Psoas muscle (tissue), 8 donors: ENCODE measurements around the gene LMOD2. TPM values are rescaled to one million over a fixed set of nuclear protein-coding genes. Genes with fewer than 3 reads are reported as not detected.

Source experiments
- ATAC-seq, 4 donors: fragments of 200-7000 bp; cut with Tn5 transposase; one replicate each; pipeline ENCODE4 v1.9.1; 2020; ENCODE audit warnings: moderate library complexity in 3 of 4, mild to moderate bottlenecking in 2 of 4
- DNase-seq, 2 donors: peaks; one replicate each; pipeline ENCODE4 v3.0.0-alpha.2; 2020
- H3K27ac ChIP-seq: fragments of 200-600 bp; one replicate; pipeline ENCODE4 v1.8.0; 2022
- H3K27me3 ChIP-seq, 3 donors: fragments of 200-600 bp in 1 of 3; one replicate each; pipeline versions ENCODE4 v1.6.1 to v1.8.0; 2013 to 2022; ENCODE audit warnings: low read length in 2 of 3, mild to moderate bottlenecking in 2 of 3, moderate library complexity in 1 of 3; ENCODE audit not compliant: insufficient read depth in 3 of 3
- H3K36me3 ChIP-seq, 2 donors: fragments of 200-600 bp in 1 of 2; one replicate each; pipeline versions ENCODE4 v1.6.1 to v1.8.0; 2013 to 2022; ENCODE audit warnings: low read depth in 1 of 2, mild to moderate bottlenecking in 1 of 2, moderate library complexity in 1 of 2; ENCODE audit not compliant: insufficient read depth in 1 of 2
- H3K4me1 ChIP-seq: fragments of 200-600 bp; one replicate; pipeline ENCODE4 v1.8.0; 2022
- H3K4me3 ChIP-seq: fragments of 200-600 bp; one replicate; pipeline ENCODE4 v1.8.0; 2022; ENCODE audit warnings: mild to moderate bottlenecking
- H3K9me3 ChIP-seq: fragments of 200-600 bp; one replicate; pipeline ENCODE4 v1.8.0; 2022
- WGBS, 3 donors: extraction: QIAGEN DNeasy Blood & Tissue Kit; methylation state at CpG; one replicate each; pipeline versions ENCODE4 v1.1.6 to v1.1.7; 2013; 5-methylcytosine and 5-hydroxymethylcytosine counted together
- intact Hi-C, 2 donors: fragments of 100-400 bp; cut with DNase I; formaldehyde crosslinking; loops; one replicate each; pipeline versions ENCODE4 v1.11.0 to v1.14.2; 2022
- long read RNA-seq, 2 donors: library from polyadenylated mRNA; unstranded; transcript quantifications; one replicate each; pipeline ENCODE4 v2.0.0, GENCODE V29; 2021
- polyA plus RNA-seq, 3 donors: library from polyadenylated mRNA; stranded (reverse); fragments of 200-250 nt; gene quantifications; one replicate each; pipeline ENCODE4 v1.2.3, GENCODE V29; 2013
- total RNA-seq, 4 donors: library from RNA; stranded (reverse); fragmentation: NEBNext Ultra II Directional in 2 of 4; extraction: Animal tissue kit (Norgen Biotek cat#: 25700) in 2 of 4; gene quantifications; one replicate each; pipeline versions ENCODE4 v1.2.1 to v1.2.4, GENCODE V29; 2021 to 2023
- TF ChIP-seq, protein P1 (sequence below): fragments of 200-600 bp; IDR thresholded peaks from one replicate; pipeline ENCODE4 v1.8.0; 2022; ENCODE audit warnings: antibody characterized with exemption
- donor health status: healthy with polysubstance abuse.
- donor health status: DM: no; HTN: no; CAD: no; lungs with moderate emphysema.
- donor health status: Bipolar disorder and iron deficiency.
- donor health status: healthy.
- donor health status: DM: yes; HTN: yes; CAD: no.
- donor health status: DM: no; HTN: no; CAD: no.
- donor health status: DM: no; HTN: no; CAD: no.
- donor health status: DM: yes; HTN: yes; CAD: no.

The LMOD2 gene, protein sequence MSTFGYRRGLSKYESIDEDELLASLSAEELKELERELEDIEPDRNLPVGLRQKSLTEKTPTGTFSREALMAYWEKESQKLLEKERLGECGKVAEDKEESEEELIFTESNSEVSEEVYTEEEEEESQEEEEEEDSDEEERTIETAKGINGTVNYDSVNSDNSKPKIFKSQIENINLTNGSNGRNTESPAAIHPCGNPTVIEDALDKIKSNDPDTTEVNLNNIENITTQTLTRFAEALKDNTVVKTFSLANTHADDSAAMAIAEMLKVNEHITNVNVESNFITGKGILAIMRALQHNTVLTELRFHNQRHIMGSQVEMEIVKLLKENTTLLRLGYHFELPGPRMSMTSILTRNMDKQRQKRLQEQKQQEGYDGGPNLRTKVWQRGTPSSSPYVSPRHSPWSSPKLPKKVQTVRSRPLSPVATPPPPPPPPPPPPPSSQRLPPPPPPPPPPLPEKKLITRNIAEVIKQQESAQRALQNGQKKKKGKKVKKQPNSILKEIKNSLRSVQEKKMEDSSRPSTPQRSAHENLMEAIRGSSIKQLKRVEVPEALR
- 1,000 to 10,000 TPM in 1 of 4 donors, 100 to 1,000 TPM in 3; 383 to 1,114 (median 640) TPM for total RNA-seq
- 100 to 1,000 TPM in 2 of 3 donors, 1 to 10 TPM in 1; 6.9 to 341 (median 259) TPM for polyA plus RNA-seq
- long read RNA-seq, donor 1, transcript LMOD2-202 (3 exons, 2,346 nt), result major isoform, 18 of 58 reads
- long read RNA-seq, donor 1, partial matches to known transcripts, result 23 of 58 reads
- long read RNA-seq, donor 1, other reads (novel, unspliced or antisense), result 17 of 58 reads
- long read RNA-seq, donor 2, transcript LMOD2-202 (3 exons, 2,346 nt), result major isoform, 12 of 38 reads
- long read RNA-seq, donor 2, partial matches to known transcripts, result 22 of 38 reads
- long read RNA-seq, donor 2, other reads (novel, unspliced or antisense), result 4 of 38 reads

DNA sequence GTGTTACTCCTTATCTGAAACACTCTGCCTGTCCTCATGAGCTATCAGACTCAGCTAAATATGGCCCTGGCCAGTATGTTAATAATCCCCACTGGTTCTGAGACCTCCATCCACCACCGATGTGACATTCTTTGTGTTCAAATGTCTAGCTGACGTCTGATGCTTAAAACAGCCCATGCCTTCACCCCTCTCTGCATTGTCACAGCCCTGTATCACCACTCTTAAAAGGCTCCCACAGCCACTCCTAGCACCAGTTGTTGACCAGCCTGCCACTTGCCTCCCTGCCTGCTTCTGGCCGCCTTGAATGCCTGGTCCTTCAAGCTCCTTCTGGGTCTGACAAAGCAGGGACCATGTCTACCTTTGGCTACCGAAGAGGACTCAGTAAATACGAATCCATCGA lies at the start of gene LMOD2:
LMOD2 (plus strand) TSS at position 253 of the 400 bp plus-strand sequence; CDS start at position 351, 98 bp downstream.
- Histone ChIP-seq H3K4me3 (peak within 1 kb of the TSS; percentile 69), H3K36me3 (peaks cover 0 to 30% of the 10 kb centered on the region in 2 donors), H3K4me1 (peaks cover 24% of the 10 kb centered on the region), H3K27ac (peak within 1 kb of the TSS; percentile 89), H3K9me3 (no peaks in the 10 kb centered on the region), H3K27me3 (no peaks in the 10 kb centered on the region)
- intact Hi-C loops, result no loop called here
- DNase-seq, result peak; percentile 41 to 88
- ATAC-seq, result peak; percentile 77 to 89 (median 84)
- 29 to 51% (median 39%) methylated on average over 6 of the region's 6 CpGs for WGBS, 3 donors
- TF ChIP-seq, protein P1, sequence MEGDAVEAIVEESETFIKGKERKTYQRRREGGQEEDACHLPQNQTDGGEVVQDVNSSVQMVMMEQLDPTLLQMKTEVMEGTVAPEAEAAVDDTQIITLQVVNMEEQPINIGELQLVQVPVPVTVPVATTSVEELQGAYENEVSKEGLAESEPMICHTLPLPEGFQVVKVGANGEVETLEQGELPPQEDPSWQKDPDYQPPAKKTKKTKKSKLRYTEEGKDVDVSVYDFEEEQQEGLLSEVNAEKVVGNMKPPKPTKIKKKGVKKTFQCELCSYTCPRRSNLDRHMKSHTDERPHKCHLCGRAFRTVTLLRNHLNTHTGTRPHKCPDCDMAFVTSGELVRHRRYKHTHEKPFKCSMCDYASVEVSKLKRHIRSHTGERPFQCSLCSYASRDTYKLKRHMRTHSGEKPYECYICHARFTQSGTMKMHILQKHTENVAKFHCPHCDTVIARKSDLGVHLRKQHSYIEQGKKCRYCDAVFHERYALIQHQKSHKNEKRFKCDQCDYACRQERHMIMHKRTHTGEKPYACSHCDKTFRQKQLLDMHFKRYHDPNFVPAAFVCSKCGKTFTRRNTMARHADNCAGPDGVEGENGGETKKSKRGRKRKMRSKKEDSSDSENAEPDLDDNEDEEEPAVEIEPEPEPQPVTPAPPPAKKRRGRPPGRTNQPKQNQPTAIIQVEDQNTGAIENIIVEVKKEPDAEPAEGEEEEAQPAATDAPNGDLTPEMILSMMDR, result no peak

DNA sequence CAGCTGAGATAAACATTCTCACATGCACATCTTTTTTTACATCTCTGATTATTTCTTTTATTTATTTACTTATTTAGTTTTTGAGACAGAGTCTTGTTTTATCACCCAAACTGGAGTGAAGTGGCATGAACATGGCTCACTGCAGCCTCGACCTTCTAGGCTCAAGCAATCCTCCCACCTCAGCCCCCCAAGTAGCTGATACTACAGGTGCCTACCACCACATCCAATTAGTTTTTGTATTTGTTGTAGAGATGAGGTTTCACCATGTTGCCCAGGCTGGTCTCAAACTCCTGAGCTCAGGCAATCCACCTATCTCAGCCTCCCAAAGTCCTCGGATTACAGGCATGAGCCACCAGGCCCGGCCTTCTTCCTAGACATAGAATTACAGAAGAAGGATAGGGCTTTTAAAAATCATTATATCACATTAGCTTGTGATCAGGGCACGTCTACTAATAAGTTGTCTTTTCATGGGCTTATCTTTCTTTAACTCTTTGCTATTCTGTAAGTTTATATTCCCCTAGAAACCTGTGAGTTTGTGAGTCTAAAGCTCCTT lies 48.2 kb upstream of the LMOD2 start:
- Histone ChIP-seq H3K9me3 (no peaks in the 10 kb centered on the region), H3K4me3 (peak overlapping the region; percentile 3), H3K27me3 (no peaks in the 10 kb centered on the region), H3K27ac (peak overlapping the region; percentile 87), H3K4me1 (peaks cover 44% of the 10 kb centered on the region), H3K36me3 (no peaks in the 10 kb centered on the region)
- WGBS, 3 donors, result 32 to 66% (median 49%) methylated on average over 4 of the region's 4 CpGs
- TF ChIP-seq, protein P1, result no peak
- intact Hi-C loops, result no loop called here
- no peak for ATAC-seq
- no peak for DNase-seq

DNA sequence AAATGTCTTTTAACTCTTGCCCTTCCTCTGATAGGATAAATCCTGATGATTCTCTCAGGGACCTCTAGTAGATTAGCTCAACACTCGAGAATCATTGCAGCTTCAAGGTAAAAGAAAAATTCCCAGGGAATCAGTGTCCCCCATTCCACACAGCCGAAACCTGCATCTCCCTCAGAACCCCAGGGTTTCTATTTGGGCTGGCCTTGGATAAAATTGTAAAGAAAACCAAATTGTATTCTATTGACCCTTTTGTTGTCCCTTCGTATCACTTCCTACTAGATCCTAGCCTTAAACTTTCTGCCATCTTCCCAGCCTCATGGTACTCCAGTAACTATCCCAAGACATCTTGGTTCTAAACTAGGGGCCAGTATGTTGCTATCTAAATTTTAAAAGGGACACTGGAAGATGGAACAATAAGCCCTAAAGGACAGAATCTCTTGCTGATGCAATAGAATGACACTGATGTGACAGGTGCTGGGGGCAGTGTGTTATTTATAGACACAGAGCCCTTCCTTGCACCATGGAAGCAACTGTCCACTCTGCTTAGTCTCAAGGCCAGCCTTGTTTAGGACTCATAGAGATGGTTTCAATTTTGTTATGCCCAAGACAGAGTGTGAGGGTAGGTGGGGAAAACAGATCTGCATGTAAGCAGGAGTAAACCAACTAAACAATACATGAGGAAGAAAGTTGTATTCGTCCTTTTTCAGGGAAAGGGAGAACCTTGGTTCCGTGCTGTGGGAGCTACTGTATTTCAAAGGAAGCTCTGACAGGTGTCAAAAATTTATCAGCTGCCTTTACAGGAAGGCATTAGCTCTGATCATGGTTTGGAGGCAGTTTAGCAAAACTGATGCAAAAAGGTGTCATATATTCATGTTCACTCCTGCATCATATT lies 46.4 kb upstream of the LMOD2 start:
- TF ChIP-seq, protein P1, result no peak
- 33 to 53% (median 40%) methylated on average over 5 of the region's 5 CpGs for whole genome bisulfite sequencing, 3 donors
- H3K27me3 ChIP-seq, result no peaks in the 10 kb centered on the region
- H3K36me3 ChIP-seq, result no peaks in the 10 kb centered on the region
- intact Hi-C loops, result no loop called here
- H3K9me3 ChIP-seq, result no peaks in the 10 kb centered on the region
- peak overlapping the region; percentile 87 for H3K27ac ChIP-seq
- ATAC-seq, result peak; percentile 92 to 98 (median 96)
- peak overlapping the region; percentile 55 for H3K4me3 ChIP-seq
- DNase-seq, result peak in 1 of 2 donors; percentile 22
- H3K4me1 ChIP-seq, result peaks cover 41% of the 10 kb centered on the region

DNA sequence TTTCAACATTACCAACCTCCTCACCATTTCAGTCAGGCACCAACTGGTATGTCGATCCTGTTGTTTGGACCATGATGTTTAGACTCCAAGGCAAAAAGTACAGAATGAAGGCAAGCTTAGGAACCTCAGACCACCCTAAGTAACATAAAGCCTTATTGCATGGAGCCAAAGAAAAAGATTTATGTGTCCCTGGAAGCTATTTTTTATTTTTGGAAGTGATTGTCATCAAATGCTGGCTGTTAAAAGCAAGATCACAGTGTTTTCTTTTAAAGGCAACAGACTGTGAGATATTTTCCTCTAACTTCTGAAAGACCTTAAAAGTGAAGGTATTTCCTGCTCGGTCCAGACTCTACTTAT lies 45.8 kb upstream of the LMOD2 start:
- Histone ChIP-seq H3K4me1 (peaks cover 41% of the 10 kb centered on the region), H3K27me3 (no peaks in the 10 kb centered on the region), H3K36me3 (no peaks in the 10 kb centered on the region), H3K27ac (peak overlapping the region; percentile 87), H3K9me3 (no peaks in the 10 kb centered on the region), H3K4me3 (peak overlapping the region; percentile 55)
- intact Hi-C loops, result no loop called here
- ATAC-seq (peak; percentile 5 to 58 (median 32)), DNase-seq (no peak)
- TF ChIP-seq, protein P1, result no peak
- 12 to 42% (median 22%) methylated on average over 2 of the region's 2 CpGs for WGBS, 3 donors
